AG09309 (cell line): ENCODE data around the gene FAM181A.

Experiments
- DNase-seq: peaks from one replicate; pipeline ENCODE4 v3.0.0-alpha.2; 2010; ENCODE audit warnings: low read depth
- H3K4me3 ChIP-seq: 2 replicates; pipeline ENCODE4 v1.5.1; 2011; ENCODE audit warnings: mild to moderate bottlenecking, low read depth, low read length, moderate library complexity; ENCODE audit not compliant: control insufficient read depth
- CTCF ChIP-seq: IDR thresholded peaks from 2 replicates; pipeline ENCODE4 v1.5.1; 2011; ENCODE audit warnings: mild to moderate bottlenecking, low read depth, low read length, inconsistent platforms; ENCODE audit not compliant: insufficient read depth, control insufficient read depth; ENCODE audit errors: missing control alignments

The FAM181A gene

GRCh38 chr14:93977171-93977570, 50.0 kb downstream of the FAM181A start:
- no peak for DNase-seq
- no peak overlapping the region for H3K4me3 ChIP-seq
- no peak for TF ChIP-seq CTCF

DNA sequence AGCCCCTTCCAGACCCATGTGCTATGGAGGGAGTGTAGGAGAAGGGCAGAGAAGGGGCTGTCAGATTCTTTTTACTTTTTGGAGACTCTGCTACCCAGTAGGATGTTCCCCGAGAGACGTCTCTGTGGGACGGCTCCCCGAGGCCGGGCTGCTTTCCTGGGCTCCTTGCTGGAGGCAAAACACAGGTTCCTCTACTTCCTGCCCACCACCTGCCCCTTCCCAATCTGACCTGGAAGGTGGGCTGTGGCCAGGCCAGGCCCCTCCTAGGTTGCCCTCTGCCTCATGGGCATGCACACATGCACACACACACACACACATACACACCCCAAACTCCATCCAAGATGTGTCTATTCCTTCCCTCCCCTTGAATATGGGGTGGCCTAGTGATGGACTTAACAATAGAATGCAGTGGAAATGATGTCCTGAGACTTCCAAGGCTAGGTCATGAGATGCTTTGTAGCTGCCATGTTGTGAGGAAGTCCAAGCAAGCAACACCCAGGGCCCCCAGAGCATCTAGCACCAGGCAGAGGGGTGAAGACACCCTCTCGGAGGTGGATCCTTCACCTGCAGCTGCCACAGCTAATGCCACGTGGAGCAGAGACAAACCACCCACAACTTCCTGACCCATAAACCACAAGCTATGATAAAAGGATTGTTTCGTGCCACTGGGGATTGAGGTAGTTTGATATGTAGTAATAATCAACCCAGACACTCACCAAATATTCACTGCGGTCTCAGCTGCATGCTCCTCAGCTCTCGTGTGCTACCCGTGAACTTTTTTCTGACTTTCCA, 50.8 kb downstream of the FAM181A start:
- DNase-seq = no peak

DNA sequence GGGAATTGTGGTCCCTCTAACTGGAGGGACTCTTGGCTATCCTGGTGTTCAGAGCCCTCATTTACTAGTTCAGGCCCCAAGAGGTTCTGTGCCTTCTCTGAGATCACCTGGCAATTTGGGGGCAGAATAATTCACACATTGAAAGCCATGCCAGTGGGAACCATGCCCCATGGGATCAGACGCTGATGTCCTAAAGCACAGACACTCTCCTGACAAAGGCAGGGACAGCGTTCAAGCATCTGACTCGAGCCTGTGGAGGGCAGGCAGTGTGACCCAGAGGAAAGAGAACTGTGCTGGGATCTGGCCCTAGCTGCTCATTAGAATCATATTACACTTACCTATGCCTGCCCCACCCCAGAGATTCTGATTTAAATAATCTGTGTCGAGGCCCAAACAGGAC, 51.6 kb downstream of the FAM181A start:
- no peak for DNase-seq
- TF ChIP-seq CTCF = no peak
- no peak overlapping the region for H3K4me3 ChIP-seq

More for the DNA sequence above, 50.8 kb downstream of the FAM181A start:
- no peak for TF ChIP-seq CTCF
- H3K4me3 ChIP-seq = no peak overlapping the region
